Heart left ventricle (tissue), 16 donors: ENCODE data around the gene SLCO3A1. TPM values are rescaled to one million over a fixed set of nuclear protein-coding genes. Genes with fewer than 3 reads are reported as not detected.
"Not testable (repeated sequence)": the region's sequence is repeated elsewhere in the genome, so short reads cannot be mapped to it uniquely, and the experiment has no call there.

Experiments used
- ATAC-seq, 4 donors: fragments of 200-7000 bp; cut with Tn5 transposase; one replicate each; pipeline ENCODE4 v1.9.1; 2020 to 2022; ENCODE audit warnings: moderate library complexity in 4 of 4, mild to moderate bottlenecking in 3 of 4, moderate number of reproducible peaks in 1 of 4
- DNase-seq, 5 donors: peaks; one replicate each; pipeline ENCODE4 v3.0.0-alpha.2; 2020
- H3K27ac ChIP-seq, 12 donors: fragments of 200-600 bp; sonication (generic) in 4 of 12; one replicate each; pipeline versions ENCODE4 v1.5.0 to v1.8.0; 2016 to 2022; ENCODE audit warnings: mild to moderate bottlenecking in 2 of 12
- H3K27me3 ChIP-seq, 9 donors: fragments of 200-600 bp; sonication (generic) in 2 of 9; one replicate each; pipeline versions ENCODE4 v1.5.1 to v1.8.0; 2016 to 2022; ENCODE audit warnings: mild to moderate bottlenecking in 3 of 9
- H3K36me3 ChIP-seq, 9 donors: fragments of 200-600 bp; sonication (generic) in 2 of 9; one replicate each; pipeline versions ENCODE4 v1.5.0 to v1.8.0; 2018 to 2022; ENCODE audit warnings: mild to moderate bottlenecking in 2 of 9
- H3K4me1 ChIP-seq, 12 donors: fragments of 200-600 bp; sonication (generic) in 4 of 12; one replicate each; pipeline versions ENCODE4 v1.5.0 to v1.8.0; 2016 to 2022; ENCODE audit warnings: mild to moderate bottlenecking in 3 of 12
- H3K4me3 ChIP-seq, 12 donors: fragments of 200-600 bp; sonication (generic) in 4 of 12; one replicate each; pipeline versions ENCODE4 v1.5.0 to v1.8.0; 2017 to 2022; ENCODE audit warnings: mild to moderate bottlenecking in 9 of 12, moderate library complexity in 4 of 12
- H3K9me3 ChIP-seq, 12 donors: fragments of 200-600 bp; sonication (generic) in 4 of 12; one replicate each; pipeline versions ENCODE4 v1.5.0 to v1.8.0; 2016 to 2022; ENCODE audit warnings: mild to moderate bottlenecking in 1 of 12
- POLR2A ChIP-seq, 2 donors: fragments of 450-650 bp; IDR thresholded peaks; one replicate each; pipeline ENCODE4 v1.6.1; 2017; ENCODE audit warnings: antibody characterized with exemption in 2 of 2, mild to moderate bottlenecking in 2 of 2, moderate library complexity in 2 of 2
- WGBS, 4 donors: extraction: QIAGEN DNeasy Blood & Tissue Kit in 2 of 4; methylation state at CpG; one replicate each; pipeline versions ENCODE4 v1.1.5 to v1.1.7; 2013 to 2018; 5-methylcytosine and 5-hydroxymethylcytosine counted together
- intact Hi-C, 10 donors: fragments of 100-400 bp; cut with DNase I; formaldehyde crosslinking; loops; one replicate each; pipeline versions ENCODE4 v1.11.1 to v1.14.2; 2022
- polyA plus RNA-seq, 2 donors: library from polyadenylated mRNA; stranded (reverse); fragments of 200-250 nt; gene quantifications; one replicate each; pipeline ENCODE4 v1.2.3, GENCODE V29; 2013
- total RNA-seq, 9 donors: library from RNA; depleted of rRNA in 2 of 9; stranded (reverse); fragments of >200 nt in 2 of 9; fragmentation: NEBNext Ultra II Directional in 3 of 9; extraction: Animal tissue kit (Norgen Biotek cat#: 25700) in 3 of 9; gene quantifications; one replicate each; pipeline versions ENCODE4 v1.1.0 to v1.2.4, GENCODE V29; 2016 to 2023
- TF ChIP-seq, protein P1 (sequence below), 12 donors: fragments of 200-600 bp; sonication (generic) in 4 of 12; IDR thresholded peaks; one replicate each; pipeline versions ENCODE4 v1.5.0 to v1.8.0; 2018 to 2022; ENCODE audit warnings: antibody characterized with exemption in 12 of 12, mild to moderate bottlenecking in 5 of 12
- donor health status: ischemic (EF 13 %, LVEDD 7.1; RV severe dilation, severe dysfunction).
- donor health status: healthy with polysubstance abuse.
- donor health status: DM: no; HTN: yes; CAD: no.
- donor health status: DM: no; HTN: no; CAD: no.
- donor health status: ischemic (EF 25% LVEDD 6.9; RV normal size, moderate dysfunction).
- donor health status: ischemic (EF 25% LVEDD 5.7; RV mildly dilated, moderate dysfunction).
- donor health status: healthy.
- donor health status: DM: yes; HTN: yes; CAD: no.
- donor health status: ischemic (EF 35%, LVEDD 5.7; RV mildly dilated, moderate dysfunction).
- donor health status: nonischemic (EF 11% LVEDD 7.7; RV severe dilation, severe dysfunction).
- donor health status: DM: yes; HTN: yes; CAD: no.
- donor health status: PGD.
- donor health status: ischemic (EF 29% LVEDD 5.4; RV normal size, mild dysfunction).
- donor health status: nonischemic (EF 23%, LVEDD 6.1; RV moderate dilation, normal function).

SLCO3A1 gene
- total and polyA plus RNA-seq, 11 donors = 26.3 to 64.2 (median 50.2) TPM

DNA sequence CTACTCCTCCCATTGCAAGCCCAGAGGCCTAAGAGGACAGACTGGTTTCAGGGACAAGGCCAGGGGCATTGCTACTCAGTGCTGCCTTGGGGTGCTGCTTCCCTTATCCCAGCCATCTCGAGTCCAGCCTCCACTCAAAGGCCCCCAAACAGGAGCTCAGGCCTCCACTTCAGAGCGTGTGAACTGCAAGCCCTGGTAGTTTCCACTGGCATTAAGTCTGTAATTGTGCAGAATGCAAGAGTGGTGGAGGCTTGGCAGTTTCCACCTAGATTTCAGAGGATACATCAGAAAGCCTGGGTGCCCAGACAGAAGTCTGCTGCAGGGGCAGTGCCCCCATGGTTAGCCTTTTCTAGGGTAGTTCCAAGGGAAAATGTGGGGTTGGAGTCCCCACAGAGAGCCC lies 347.4 kb downstream of the SLCO3A1 start:
- intact Hi-C loops = loop anchor here in 3 of 10 donors (5.0 to 10.0 kb wide), 3 partner anchors 64 to 104 kb away; no protein-coding TSS in a partner anchor
- TF ChIP-seq POLR2A (IDR thresholded peaks at IDR 0.05) = no peak
- TF ChIP-seq, protein P1, sequence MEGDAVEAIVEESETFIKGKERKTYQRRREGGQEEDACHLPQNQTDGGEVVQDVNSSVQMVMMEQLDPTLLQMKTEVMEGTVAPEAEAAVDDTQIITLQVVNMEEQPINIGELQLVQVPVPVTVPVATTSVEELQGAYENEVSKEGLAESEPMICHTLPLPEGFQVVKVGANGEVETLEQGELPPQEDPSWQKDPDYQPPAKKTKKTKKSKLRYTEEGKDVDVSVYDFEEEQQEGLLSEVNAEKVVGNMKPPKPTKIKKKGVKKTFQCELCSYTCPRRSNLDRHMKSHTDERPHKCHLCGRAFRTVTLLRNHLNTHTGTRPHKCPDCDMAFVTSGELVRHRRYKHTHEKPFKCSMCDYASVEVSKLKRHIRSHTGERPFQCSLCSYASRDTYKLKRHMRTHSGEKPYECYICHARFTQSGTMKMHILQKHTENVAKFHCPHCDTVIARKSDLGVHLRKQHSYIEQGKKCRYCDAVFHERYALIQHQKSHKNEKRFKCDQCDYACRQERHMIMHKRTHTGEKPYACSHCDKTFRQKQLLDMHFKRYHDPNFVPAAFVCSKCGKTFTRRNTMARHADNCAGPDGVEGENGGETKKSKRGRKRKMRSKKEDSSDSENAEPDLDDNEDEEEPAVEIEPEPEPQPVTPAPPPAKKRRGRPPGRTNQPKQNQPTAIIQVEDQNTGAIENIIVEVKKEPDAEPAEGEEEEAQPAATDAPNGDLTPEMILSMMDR (IDR thresholded peaks at IDR 0.05) = no peak
- no peak overlapping the region for H3K4me3 ChIP-seq
- no peak overlapping the region for H3K27ac ChIP-seq
- 59 to 75% (median 67%) methylated on average over 1 to 2 of the region's 2 CpGs for WGBS, 4 donors
- no peaks in the 10 kb centered on the region for H3K36me3 ChIP-seq
- H3K9me3 ChIP-seq = peaks cover 0 to 13% (median 0%) of the 10 kb centered on the region in 12 donors
- H3K4me1 ChIP-seq = peaks cover 0 to 14% (median 0%) of the 10 kb centered on the region in 12 donors
- no peaks in the 10 kb centered on the region for H3K27me3 ChIP-seq
- DNase-seq (no peak), ATAC-seq (no peak)

GRCh38 chr15:92205255-92205739 lies 351.8 kb downstream of the SLCO3A1 start:
- Histone ChIP-seq H3K36me3 (no peaks in the 10 kb centered on the region), H3K27ac (peak overlapping the region in 4 of 12 donors; percentile 8 to 46 (median 18)), H3K9me3 (peaks cover 0 to 19% (median 0%) of the 10 kb centered on the region in 12 donors), H3K27me3 (no peaks in the 10 kb centered on the region), H3K4me3 (no peak overlapping the region), H3K4me1 (peaks cover 0 to 9% (median 0%) of the 10 kb centered on the region in 12 donors)
- peak; percentile 49 to 83 (median 71) for ATAC-seq
- WGBS, 4 donors = 22 to 48% (median 34%) methylated on average over 2 of the region's 2 CpGs
- peak in 3 of 5 donors; percentile 25 to 34 (median 28) for DNase-seq
- intact Hi-C loops = loop anchor here in 8 of 10 donors (1.0 to 10.0 kb wide), 5 partner anchors 60 to 108 kb away; no protein-coding TSS in a partner anchor
- TF ChIP-seq, protein P1 (IDR thresholded peaks at IDR 0.05) = peak in 11 of 12 donors; percentile 9 to 51 (median 34)
- no peak for TF ChIP-seq POLR2A (IDR thresholded peaks at IDR 0.05)

DNA sequence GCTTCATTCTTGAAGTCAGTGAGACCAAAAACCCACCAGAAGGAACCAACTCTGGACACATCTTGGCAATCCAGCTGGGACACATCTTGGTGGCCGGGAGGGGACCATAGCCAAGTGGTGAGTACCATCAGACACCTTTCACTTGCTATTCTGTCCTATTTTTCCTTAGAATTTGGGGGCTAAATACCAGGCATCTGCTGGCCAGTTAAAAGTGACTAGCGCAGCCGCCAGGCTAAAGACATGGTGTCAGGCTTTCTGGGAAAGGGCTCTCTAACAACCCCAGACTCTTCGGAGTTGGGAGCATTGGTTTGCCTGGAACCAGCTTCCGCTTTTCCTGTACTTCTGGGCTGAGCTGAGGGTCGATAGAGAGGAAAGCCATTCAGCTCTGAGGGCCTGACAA lies 354.1 kb downstream of the SLCO3A1 start:
- WGBS, 4 donors = 72 to 88% (median 81%) methylated on average over 5 to 6 of the region's 6 CpGs
- H3K4me1 ChIP-seq, ATAC-seq, H3K27ac ChIP-seq, H3K36me3 ChIP-seq, DNase-seq, H3K4me3 ChIP-seq, H3K27me3 ChIP-seq: not testable (repeated sequence)
- peaks cover 0 to 19% (median 0%) of the 10 kb centered on the region in 12 donors for H3K9me3 ChIP-seq
- intact Hi-C loops = loop anchor here in 6 of 10 donors (5.0 to 10.0 kb wide), 3 partner anchors 57 to 110 kb away; no protein-coding TSS in a partner anchor
